NCI-H524 (cell line): Measurements from ENCODE around the gene MYOF.
"Not testable (repeated sequence)": the region's sequence is repeated elsewhere in the genome, so short reads cannot be mapped to it uniquely, and the experiment has no call there.

ENCODE experiments used
- DNase-seq, 2 experiments: peaks; one replicate each; lab custom pipeline; 2025; lab: John Stamatoyannopoulos, UW

Gene MYOF

DNA sequence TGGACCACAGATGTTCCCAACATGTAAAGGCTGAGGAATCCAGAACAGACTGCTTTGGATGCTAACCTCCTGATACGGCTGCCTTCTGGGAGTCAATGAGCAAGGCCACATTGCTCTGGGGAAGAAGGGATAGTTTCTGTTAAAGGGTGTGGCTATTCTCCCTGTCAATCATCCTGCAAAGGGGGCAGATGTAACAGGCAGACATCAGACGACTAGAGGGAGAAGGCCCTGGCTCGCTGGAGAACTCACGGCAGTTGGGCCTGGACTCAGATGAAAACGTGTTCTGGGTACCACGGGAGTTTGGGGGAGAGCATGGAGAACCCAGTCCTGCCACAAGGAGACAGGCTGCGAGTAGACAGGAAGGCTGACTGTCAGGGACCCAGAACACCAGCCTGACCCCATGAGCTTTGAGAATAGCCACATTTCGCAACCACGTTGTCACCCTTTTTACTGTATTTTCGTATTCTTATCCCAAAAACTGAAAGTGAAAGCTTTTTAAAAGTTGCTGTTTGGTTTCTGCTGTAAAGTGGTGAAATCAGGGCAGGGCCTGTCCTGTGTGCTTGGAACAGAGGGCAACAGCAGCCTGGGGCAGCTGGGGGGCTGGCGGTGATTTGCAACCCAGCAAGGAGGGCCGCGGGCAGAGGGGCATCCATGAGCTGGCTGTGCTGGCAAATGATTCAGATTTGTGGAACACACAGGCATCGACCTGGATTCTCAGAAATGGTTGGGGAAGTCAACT, 95.3 kb downstream of the MYOF start:
- no peak for DNase-seq

- no peak for DNase-seq
These were observed 96.8 kb downstream of the MYOF start for GRCh38 chr10:93385345-93385744.

DNA sequence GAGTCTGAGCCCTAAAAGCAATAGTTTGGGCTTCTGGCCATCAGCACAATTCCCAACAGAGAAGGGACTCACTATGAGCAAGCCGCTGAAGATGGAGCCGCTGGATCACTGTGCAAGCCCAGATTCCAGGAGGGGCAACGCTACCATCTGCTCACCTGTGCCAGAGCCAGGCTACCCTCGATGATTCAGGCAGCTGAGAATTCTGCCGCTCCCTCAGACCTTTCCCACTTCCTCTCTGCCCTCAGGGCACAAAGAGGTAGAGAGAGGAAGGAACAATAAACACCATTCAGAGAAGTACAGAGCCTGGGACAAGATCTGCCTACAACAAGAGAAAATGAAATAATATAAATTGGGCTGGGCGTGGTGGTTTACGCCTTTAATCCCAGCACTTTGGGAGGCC, 98.1 kb downstream of the MYOF start:
- DNase-seq = no peak

DNA sequence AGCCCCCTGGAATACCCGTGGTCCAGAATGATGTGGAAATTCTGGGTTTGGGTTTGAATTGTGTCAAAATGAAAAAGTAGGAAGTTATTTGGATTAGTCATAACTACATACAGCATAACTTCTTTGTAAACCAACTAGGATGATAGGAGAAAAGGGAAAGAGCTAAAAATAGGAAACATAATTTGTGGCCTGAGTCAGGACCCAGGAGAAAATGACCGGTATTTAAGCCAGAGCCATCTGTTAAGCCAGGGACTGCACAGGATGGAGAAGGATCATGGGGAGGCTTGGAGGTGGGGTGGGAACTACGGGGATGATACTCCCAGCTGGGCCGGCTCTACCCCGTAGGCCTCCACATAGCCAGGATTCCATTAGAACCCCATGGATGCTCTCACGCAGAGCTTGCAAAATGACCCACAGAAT, 98.6 kb downstream of the MYOF start:
- no peak for DNase-seq

GRCh38 chr10:93379731-93380575, 102.2 kb downstream of the MYOF start:
- no peak for DNase-seq

GRCh38 chr10:93378997-93379730, 103.0 kb downstream of the MYOF start:
- DNase-seq = no peak

DNA sequence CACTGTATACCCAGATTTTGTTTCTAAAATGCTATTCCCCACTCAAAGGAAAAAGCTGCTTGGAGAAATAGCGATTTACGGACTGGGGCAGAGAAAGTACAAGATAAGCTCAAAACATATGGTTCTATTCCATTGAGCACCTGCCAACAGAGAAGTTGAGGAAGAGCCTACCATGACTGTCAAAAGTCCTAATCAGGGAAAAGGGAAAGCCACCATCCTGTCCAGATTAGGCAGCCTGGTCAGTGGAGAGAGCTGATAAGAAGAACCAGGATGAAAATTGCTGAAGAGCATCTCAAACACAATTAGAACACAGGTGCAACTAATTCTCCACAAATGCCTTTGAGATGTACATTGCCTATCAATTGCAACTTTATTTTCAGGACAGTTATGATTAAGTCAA, 104.1 kb downstream of the MYOF start:
- DNase-seq = no peak

DNA sequence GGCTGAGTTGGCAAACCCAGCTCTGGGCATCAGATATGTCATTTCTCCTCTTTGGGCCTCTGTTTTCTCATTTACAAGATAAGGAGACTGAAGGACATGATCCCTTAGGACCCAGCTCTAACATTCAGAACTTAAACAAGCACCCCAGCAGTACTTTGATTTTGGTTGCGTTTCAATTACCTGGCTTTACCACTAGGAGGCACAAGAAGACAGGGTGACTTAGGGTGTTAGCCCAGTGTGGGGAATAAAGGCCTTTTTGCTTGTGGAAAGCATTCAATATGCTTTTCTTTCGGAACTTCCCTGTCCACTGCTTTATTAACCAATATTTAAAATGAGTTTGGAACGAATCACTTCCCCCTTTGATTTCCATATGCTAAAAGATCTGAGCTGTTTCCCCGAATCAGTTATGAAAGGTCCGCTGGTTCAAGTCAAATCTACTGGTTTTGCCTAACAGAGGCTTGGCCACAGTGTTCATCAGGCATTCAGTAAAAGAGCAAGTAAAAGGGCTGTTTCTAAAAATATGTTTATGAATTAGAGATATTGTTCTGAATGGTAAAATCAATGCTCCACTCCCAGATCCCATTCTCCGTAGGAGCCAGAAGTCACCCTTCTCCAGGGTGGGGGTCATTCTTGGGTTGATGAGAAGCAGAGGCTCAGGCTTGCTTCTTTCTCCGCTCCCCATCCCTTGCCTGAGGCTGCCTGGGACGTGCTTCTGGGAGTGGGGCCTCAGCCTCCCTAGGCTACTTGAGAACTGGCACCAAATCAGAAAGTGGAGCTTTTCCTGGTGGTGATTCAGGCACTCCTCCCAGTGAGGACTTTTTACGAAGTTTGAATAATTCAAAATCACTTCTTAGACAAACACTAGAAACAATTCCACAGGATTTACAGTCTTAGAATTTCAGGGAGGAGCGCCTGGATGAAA, 105.5 kb downstream of the MYOF start:
- peak; percentile 13 to 45 for DNase-seq

GRCh38 chr10:93370961-93371360, 111.2 kb downstream of the MYOF start:
- DNase-seq = no peak

DNA sequence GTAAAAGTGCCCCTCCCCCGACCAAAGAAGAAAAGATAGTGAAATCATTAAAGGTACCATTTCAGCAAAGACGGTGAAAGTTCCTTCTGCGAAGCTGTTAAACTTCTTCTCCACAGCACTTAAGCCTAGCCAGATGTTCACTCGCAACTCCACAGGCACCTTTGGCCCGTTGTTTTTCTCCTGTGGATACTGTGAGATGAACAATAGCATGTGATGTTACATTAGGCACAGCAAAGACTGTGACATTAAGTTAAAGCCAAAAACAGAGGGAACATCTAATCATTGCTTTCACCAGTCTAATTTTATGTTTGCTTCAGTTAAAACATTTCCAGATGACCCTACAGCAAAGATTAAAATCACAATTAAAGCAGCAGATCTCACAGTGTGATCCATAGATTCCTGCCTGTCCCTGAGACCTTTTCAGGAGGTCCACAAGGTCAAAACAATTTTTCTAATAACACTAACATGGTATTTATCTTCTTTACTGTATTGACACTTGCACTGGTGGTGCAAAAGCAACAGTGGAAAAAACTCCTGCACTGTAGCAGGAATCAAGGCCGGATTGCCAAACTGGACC, 112.5 kb downstream of the MYOF start:
- no peak for DNase-seq

DNA sequence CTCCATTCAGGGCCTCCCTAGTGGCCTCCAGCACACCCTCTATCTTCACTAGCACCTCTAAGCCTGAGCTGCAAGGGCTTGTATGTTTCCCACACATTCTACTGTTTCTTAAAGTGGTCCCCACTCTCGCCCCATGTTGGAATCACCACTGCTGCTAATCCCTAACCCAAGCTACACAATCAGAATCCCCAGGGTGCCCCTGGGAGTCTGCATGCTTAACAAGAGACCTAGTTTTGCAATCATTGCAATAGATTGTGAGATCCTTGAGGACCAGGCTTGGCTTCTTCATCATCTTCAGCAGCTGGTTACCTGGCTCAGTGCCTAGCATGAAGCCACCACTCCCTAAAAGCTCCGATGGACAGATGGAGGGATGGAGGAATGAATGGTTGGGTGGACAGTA, 113.9 kb downstream of the MYOF start:
- no peak for DNase-seq

DNA sequence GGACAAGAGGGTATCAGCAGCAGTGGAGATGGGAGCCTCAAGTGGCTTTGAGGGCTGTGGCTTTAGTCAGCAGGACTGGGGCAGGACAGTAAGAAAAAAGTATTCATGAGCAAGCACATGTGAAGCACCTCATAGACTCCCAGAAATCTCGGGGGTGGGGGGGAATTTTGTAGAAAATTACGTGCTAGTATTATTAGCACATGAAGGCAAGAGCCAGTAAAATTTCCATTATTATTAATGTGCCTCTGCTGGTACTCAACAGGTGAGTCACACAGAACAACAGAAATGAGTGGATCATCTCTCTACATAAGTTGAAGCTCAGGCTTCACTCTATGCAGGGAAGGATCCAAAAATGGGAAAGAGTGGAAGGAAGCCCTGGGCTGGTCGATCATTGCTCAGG, 114.5 kb downstream of the MYOF start:
- DNase-seq = no peak

DNA sequence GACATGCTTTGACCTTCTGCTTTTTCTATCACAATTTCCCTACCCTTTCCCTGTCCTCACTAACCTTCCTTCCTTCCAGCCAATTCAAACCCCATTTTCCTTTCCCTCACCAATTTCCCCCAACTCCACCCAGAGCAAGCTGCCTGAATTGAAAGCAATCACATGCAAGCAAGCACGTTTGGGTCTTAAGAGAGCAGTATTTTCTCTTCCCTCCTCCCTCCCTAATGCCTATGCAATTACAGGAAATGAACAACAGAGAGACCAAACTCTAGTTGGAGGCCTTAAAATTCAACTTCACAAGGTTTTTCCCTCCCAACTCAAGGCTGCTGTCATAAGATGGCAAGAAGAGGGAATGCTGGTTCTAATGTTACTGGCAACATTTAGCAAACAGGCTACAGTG, 117.2 kb downstream of the MYOF start:
- no peak for DNase-seq

GRCh38 chr10:93363891-93364648, 118.1 kb downstream of the MYOF start:
- DNase-seq = no peak

DNA sequence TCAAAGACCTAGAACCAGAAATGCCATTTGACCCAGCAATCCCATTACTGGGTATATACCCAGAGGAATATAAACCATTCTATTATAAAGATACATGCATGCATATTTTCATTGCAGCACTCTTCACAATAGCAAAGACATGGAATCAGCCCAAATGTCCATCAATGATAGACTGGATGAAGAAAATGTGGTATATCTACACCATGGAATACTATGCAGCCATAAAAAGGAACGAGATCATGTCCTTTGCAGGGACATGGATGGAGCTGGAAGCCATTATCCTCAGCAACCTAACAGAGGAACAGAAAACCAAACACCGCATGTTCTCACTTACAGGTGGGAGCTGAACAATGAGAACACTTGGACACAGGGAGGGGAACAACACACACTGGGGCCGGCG, 123.7 kb downstream of the MYOF start:
- DNase-seq = not testable (repeated sequence)

DNA sequence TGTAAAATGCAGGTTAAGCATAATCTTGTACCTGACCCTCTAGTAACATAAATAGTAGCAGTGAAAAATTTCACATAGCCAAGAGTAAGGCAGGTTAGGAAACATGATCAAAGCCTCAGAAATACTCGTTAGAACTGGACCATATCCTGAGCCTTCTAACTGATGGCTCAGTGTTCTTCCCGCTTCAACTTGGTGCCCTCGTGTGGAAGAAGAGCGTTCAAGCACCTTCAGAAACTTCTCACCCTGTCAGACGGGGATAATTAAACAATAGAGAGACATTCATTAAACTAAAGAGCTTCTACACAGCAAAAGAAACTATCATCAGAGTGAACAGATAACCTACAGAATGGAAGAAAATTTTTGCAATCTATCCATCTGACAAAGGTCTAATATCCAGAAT, 124.5 kb downstream of the MYOF start:
- peak in 1 of 2 experiments; percentile 31 for DNase-seq

- DNase-seq = no peak
These were observed 125.6 kb downstream of the MYOF start for GRCh38 chr10:93356516-93356915.

DNA sequence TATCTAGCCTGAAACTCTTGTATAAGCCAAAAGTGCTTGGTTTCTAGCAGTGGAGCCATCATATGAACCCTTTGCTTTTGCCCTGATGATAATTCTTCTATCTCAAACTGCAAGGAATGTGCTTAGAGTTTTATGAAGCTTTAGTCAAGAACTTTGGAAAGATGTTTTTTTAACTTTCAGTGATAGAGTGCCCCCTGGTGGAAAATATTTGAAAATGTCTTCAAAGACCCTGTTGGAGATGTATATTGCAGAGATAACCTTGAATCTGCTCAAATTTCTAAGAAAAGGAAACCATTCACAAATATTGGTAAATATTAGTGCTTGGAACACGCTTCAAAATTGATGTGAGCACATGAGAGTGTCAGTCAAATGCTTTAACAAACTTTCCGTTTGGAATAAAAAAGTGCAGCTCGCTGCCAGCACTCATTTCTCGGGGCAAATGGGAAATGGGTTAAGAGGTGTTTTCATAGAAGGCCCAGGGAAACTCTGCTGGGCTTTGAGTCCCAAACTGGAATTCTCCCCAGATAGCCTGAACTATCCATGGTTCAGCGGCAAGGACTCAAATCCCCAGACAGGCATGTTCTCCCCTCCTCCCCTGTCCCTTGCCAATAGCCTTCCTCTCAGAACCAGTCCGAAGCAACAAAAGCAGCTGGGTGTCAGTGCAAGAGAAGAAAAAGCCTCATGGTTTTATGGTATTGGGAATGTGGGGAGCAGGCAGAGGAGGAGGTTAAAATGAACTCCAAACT, 129.3 kb downstream of the MYOF start:
- DNase-seq = peak in 1 of 2 experiments; percentile 3

DNA sequence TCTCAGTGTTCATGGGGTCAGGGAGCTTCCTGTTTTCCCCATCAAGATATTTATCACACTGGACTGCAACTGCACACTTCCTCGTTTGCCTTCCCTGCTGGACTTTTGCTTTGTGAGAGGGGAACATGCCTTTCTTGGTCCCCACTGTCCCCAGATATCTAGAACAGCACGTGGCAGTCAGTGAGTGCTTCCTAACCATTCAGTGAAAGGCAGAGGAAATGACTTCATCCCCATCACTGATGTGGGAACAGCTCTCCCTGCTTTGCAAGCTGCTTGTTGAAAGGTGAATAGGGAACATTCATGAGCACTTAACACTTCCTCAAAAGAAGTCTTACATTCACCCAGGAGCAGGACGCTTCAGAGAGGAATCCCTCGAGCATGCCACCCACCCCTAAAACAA, 135.4 kb downstream of the MYOF start:
- DNase-seq = no peak

DNA sequence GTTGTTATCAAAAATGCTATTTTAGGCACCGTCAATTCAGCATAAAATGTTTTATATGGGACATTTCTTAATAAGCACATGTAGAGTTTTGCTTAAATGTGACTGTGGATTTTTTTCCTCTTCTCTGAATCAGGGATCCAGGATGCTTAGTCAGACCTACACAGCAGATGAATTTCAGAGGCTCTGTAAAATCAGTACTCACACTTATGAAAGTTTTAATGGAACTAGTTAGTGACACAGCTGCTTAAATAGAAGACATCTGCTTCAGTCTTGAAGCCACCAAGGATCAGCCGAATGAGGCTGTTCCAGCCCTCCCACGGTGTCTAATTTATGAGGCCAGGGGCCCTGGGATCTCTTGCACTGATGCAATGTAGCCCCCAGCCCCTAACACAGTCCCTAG, 136.0 kb downstream of the MYOF start:
- DNase-seq = no peak
